IPS-15b (cell line): Measurements from ENCODE around the gene DEGS2.

Experiments
- H3K27me3 ChIP-seq: one replicate; pipeline ENCODE4 v1.6.1; 2013; ENCODE audit warnings: low read length; ENCODE audit not compliant: control insufficient read depth, insufficient read depth
- H3K36me3 ChIP-seq: one replicate; pipeline ENCODE4 v1.6.1; 2013; ENCODE audit warnings: low read length; ENCODE audit not compliant: control insufficient read depth, insufficient read depth
- H3K4me1 ChIP-seq: one replicate; pipeline ENCODE4 v1.6.1; 2013; ENCODE audit warnings: mild to moderate bottlenecking, low read length; ENCODE audit not compliant: control insufficient read depth, insufficient read depth
- H3K4me3 ChIP-seq: one replicate; pipeline ENCODE4 v1.5.1; 2013; ENCODE audit warnings: low read depth, low read length
- H3K9ac ChIP-seq: one replicate; pipeline ENCODE4 v1.6.1; 2013; ENCODE audit warnings: low read depth, mild to moderate bottlenecking, low read length
- H3K9me3 ChIP-seq: one replicate; pipeline ENCODE4 v1.6.1; 2013; ENCODE audit warnings: mild to moderate bottlenecking, low read length; ENCODE audit not compliant: control insufficient read depth, insufficient read depth

Gene DEGS2

DNA sequence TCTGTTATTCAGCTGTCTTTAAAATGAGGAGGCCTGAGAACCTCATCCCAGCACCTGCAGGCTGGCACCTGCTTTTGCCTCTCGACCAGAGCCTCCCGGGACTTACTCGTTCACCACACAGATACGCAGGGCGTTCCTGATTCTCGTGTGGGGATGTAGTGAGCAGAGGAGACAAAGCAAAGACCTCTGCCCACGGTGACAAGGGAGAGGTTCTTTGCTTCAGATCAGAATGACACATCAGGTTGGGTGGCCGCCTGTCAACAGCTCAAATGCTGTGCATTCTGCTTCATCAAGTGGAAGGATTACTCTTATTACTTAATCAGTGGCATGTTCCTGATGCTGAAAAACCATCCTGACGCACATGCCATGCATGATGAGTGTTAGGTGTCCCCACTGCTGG, 24.4 kb downstream of the DEGS2 start:
- Histone ChIP-seq H3K4me1 (peaks cover 5% of the 10 kb centered on the region), H3K9me3 (no peaks in the 10 kb centered on the region), H3K9ac (no peak overlapping the region), H3K4me3 (no peak overlapping the region), H3K27me3 (no peaks in the 10 kb centered on the region), H3K36me3 (peaks cover 6% of the 10 kb centered on the region)

DNA sequence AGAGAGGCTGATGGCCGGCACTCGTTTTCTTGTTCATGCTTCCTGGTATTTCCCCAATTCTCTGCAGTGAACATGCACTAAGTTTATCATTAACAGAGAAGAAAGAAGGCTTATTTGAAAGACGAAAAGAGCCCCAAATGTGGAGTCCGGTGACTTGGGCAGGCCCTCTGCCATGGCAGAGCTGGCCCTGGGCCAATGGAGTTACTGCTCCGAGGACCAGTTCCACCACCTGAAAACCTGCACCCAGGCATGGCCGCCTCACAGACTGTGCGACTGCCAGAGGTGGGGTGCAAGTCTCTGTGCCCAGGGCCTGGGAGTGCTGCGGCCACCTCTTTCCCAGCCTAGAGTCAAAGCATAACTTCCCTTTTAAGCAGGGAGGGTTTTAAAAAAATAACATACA, 24.9 kb downstream of the DEGS2 start:
- Histone ChIP-seq H3K36me3 (peaks cover 6% of the 10 kb centered on the region), H3K4me3 (no peak overlapping the region), H3K9ac (no peak overlapping the region), H3K4me1 (peaks cover 5% of the 10 kb centered on the region), H3K9me3 (no peaks in the 10 kb centered on the region), H3K27me3 (no peaks in the 10 kb centered on the region)

DNA sequence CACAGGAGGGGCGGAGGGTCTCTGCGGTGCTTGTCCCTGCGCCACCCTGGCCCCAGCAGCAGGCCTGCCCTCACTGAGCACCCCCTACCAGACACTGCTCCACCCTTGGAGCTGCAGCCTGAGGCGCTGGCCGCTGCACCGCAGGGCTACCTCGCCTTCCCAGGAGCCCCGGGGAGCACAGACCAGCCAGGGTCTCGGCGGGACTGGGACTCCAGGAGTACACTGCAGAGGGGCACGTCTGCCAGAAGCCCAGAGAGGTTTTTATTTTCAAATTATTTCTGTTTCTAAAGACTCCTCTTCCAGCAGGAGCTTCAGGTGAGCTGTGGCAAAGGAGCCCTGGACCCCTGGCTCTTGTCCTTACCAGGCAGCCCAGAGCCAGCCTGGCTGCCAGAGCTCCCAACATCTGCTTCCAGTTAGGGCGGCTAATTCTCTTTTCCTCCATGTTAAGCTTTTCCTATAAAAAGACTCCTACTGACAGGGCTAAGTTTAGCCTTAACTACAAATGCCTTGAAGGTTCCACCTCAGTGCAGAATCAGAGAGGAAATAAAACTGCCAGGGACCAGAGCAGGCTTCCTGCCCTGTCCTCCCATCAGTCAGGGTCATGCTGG, 26.4 kb downstream of the DEGS2 start:
- Histone ChIP-seq H3K4me3 (no peak overlapping the region), H3K36me3 (peaks cover 6% of the 10 kb centered on the region), H3K9me3 (no peaks in the 10 kb centered on the region), H3K27me3 (no peaks in the 10 kb centered on the region), H3K9ac (no peak overlapping the region), H3K4me1 (peaks cover 5% of the 10 kb centered on the region)

DNA sequence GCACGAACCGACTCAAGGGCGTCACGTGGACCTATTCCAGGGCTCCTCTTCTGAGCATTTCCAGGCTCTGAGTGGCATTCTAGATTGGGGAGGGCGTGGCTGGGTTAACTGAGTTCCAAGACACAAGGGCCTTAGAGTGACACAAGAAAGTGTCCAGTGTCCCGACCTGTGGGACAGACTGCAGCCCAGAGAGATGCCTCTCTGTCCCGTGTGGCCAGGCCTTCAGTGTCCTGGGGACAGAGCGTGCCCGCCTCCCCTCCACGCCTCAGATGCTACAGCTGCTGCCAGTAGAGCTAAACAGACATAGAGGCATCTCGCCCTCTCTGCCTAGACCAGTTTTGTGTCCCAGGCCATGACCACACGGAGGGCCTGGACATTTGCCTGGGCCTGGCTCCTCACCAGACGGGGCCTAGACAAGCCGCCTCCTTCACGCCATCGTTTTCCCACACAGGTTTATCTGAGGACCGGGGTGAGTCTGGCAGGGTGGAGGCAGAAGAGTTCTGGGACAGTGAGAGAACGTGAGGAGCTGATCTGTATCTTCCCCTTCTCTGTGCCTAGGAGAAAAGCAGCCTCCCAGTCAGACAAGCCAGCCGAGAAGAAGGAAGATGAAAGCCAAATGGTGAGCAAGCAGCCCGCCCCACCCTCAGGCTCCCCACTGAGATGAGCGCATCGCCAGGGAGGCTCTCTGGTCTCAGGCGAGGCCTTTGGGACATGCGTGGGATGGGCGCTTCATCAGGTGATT, 27.1 kb downstream of the DEGS2 start:
- Histone ChIP-seq H3K9ac (no peak overlapping the region), H3K36me3 (peaks cover 6% of the 10 kb centered on the region), H3K27me3 (no peaks in the 10 kb centered on the region), H3K4me3 (no peak overlapping the region), H3K4me1 (peaks cover 5% of the 10 kb centered on the region), H3K9me3 (no peaks in the 10 kb centered on the region)

DNA sequence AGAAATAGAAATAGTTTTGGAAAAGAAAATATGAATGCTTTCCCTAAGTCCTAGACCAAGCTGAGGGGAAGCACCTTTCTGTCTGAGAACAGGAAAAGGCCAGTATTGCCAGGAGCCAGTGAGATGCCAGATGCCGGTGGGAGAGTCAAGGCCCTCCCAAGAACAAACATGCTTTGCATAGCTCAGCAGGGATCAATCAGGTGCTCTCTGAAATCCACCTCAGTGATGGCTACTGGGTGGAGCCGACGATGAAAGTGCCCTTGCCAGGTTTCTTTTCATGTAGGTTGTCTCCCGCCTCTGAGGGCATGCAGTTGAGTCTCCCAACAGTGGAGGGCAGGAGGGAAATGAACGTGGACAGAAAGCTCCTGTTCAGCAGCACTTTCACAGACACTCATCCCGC, 28.3 kb downstream of the DEGS2 start:
- H3K27me3 ChIP-seq, result no peaks in the 10 kb centered on the region
- H3K4me1 ChIP-seq, result peaks cover 5% of the 10 kb centered on the region
- H3K9ac ChIP-seq, result no peak overlapping the region
- peaks cover 12% of the 10 kb centered on the region for H3K36me3 ChIP-seq
- no peaks in the 10 kb centered on the region for H3K9me3 ChIP-seq
- H3K4me3 ChIP-seq, result no peak overlapping the region

DNA sequence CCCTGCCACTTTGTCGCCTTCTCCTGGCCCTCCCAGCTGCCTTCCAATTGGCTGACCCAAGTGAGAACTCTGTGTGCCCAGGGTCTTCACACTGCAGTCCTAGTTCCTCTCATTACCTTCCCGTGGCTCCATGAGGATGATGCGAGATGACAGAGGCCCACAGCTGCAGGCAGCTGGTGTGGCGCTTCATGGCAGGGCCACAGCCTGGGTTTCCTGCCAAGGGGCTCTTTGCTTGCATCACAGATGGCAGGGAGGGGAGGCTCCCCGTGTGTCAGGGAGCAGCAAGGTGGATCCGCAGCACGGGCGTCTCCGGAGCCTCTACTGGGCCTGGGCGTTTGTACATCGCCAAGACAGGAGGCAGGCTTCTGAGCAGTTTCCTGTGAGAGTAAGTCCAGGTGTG, 28.9 kb downstream of the DEGS2 start:
- Histone ChIP-seq H3K4me3 (no peak overlapping the region), H3K36me3 (peaks cover 10% of the 10 kb centered on the region), H3K9ac (no peak overlapping the region), H3K9me3 (no peaks in the 10 kb centered on the region), H3K4me1 (peaks cover 5% of the 10 kb centered on the region), H3K27me3 (no peaks in the 10 kb centered on the region)

DNA sequence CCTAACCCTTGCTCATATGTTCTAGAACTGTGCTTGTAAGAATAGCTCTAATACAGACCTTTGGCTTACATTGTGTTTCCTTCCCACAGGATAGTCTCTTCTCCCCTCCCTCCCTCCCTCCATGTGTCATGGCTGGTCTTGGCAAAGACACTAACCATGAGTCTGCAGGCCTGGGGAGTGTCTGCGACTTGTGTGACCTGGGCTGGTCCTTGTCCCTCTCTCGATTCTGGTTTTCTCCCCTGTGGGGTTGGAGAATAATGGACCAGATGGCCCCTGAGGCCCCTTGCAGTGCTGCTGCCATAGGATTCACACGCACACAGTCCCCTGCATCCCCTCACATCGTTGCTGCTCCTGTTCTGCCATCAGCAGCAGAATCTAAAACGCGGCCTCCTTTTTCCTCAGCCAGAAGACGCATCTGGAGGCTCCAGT, 30.3 kb downstream of the DEGS2 start:
- Histone ChIP-seq H3K9me3 (no peaks in the 10 kb centered on the region), H3K9ac (no peak overlapping the region), H3K4me1 (peaks cover 5% of the 10 kb centered on the region), H3K4me3 (no peak overlapping the region), H3K27me3 (no peaks in the 10 kb centered on the region), H3K36me3 (peaks cover 15% of the 10 kb centered on the region)

DNA sequence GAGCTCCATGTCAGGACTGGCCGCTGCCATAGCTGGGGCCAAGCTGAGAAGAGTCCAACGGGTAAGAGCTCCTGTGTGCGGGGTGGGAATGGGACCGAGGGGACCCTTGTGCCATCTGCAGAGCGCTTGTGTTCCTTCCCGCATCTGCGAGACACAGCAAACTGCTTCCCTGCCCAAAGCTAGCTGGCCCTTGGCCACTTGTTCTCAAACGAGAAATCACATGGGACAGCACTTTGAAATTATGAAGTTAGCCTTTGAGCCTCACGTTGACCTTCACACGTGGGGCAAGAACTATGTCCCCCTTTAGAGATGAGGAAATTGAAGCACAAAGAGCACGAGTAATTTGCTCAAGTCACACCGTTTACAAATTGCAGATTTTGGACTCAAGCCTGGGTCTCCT, 30.8 kb downstream of the DEGS2 start:
- Histone ChIP-seq H3K36me3 (peaks cover 18% of the 10 kb centered on the region), H3K4me3 (no peak overlapping the region), H3K9me3 (no peaks in the 10 kb centered on the region), H3K9ac (no peak overlapping the region), H3K4me1 (peaks cover 5% of the 10 kb centered on the region), H3K27me3 (no peaks in the 10 kb centered on the region)

DNA sequence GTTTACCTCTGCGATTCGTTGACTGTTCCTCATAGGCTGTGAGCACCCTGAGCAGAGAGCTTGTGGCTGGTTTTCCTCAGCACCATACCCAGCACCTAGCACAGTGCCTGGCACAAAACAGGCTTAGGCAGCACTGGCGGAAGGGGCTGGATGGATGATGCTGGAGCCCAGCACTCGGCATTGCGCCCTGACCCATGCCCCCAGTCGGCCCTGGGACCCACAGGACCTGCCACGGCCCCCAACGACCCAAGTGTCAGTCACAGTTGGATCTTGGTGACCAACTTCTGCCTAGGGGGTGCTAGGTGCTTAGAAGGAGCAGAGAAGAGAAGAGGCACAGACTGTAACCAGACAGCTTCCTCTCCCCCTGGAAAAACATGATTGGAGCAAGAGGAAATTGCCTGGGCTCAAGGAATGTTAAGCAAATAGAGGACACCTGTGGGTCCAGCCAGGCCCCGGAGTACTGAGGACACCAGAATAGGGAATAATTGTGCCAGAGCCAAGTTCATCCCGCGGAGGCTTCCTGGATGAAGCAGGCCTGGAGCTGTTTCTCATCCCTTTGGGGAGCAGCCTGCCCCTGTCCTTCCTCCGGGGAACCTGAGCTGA, 31.5 kb downstream of the DEGS2 start:
- no peaks in the 10 kb centered on the region for H3K9me3 ChIP-seq
- H3K4me3 ChIP-seq, result no peak overlapping the region
- H3K4me1 ChIP-seq, result peaks cover 5% of the 10 kb centered on the region
- peaks cover 21% of the 10 kb centered on the region for H3K36me3 ChIP-seq
- no peak overlapping the region for H3K9ac ChIP-seq
- no peaks in the 10 kb centered on the region for H3K27me3 ChIP-seq

DNA sequence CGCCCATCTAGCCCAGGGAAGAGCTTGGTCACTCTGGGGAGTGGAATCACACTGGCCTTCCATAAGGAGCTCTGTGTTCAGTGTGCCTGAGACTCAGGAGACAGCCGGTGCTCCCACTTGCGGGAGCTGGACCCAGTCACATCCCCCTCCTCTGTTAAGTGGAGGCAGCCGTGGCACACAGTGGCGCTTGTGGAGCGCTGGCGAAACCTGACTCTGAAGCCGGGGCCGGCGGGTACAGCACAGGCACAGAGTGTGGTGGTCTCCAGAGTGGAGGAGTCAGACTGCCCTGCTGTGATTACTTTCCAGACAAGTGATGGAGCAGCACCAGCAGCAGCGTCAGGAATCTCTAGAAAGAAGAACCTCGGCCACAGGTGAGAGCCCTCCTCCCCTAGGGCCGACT, 33.0 kb downstream of the DEGS2 start:
- no peaks in the 10 kb centered on the region for H3K27me3 ChIP-seq
- no peaks in the 10 kb centered on the region for H3K9me3 ChIP-seq
- no peak overlapping the region for H3K4me3 ChIP-seq
- H3K9ac ChIP-seq, result no peak overlapping the region
- peaks cover 21% of the 10 kb centered on the region for H3K36me3 ChIP-seq
- peaks cover 5% of the 10 kb centered on the region for H3K4me1 ChIP-seq

DNA sequence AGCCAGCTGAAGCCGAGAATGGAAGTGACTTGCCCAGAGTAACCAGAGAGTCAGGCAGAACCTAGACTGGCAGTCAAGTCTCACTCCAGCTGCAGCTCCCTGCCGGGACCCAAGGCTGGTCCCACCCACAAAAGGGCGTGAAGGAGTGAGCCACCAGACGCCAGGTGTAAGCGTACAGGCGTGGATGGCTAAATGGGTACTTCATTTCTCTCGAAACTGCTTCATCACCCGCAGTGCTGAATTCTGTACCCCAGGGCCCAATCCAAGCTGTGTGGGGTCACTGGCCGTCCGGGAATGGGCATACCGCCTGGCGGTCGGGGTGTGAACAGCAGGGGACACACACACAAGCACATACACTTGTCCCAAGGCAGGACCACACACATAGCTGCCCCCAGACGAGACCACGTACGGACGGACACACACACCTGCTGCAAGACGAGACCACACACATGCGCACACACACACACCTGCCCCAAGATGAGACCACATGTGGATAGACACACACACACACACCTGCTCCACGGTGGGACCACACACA, 34.8 kb downstream of the DEGS2 start:
- Histone ChIP-seq H3K9me3 (no peaks in the 10 kb centered on the region), H3K27me3 (no peaks in the 10 kb centered on the region), H3K4me3 (no peak overlapping the region), H3K36me3 (peaks cover 21% of the 10 kb centered on the region), H3K4me1 (no peaks in the 10 kb centered on the region), H3K9ac (no peak overlapping the region)

DNA sequence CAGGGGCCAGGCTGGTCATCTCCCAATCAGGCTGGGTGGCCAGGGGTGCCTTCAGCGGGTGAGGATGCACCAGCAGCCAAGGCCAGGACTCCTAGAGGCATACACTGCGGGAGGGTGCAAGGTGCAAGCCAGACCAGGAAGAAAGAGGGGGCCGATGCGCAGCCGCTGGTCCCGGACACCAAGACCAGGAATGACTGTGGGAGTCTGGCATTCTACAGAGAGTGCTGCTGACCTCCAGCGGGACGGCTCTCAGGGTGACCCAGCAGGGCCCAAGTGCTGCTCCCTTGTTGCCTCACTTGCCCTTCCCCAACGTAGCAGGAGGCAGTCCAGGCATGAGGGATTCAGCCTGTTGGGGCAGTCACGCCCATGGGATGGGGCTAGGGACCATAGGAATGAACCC, 35.8 kb downstream of the DEGS2 start:
- no peak overlapping the region for H3K9ac ChIP-seq
- H3K4me1 ChIP-seq, result no peaks in the 10 kb centered on the region
- H3K36me3 ChIP-seq, result peaks cover 21% of the 10 kb centered on the region
- no peak overlapping the region for H3K4me3 ChIP-seq
- H3K9me3 ChIP-seq, result no peaks in the 10 kb centered on the region
- H3K27me3 ChIP-seq, result no peaks in the 10 kb centered on the region
